ENCODE results near the gene CHAC2.

- TF ChIP-seq CTCF (conservative IDR thresholded peaks at IDR 0.05 in 1 of 2, IDR thresholded peaks at IDR 0.05 in 1 of 2; ENCODE audit: low read depth in 1 of 2, low read length in 2 of 2): no peak
- no peak for TF ChIP-seq EZH2 (IDR thresholded peaks at IDR 0.05; ENCODE audit: low read length, missing control alignments)
These were observed 45.5 kb downstream of the CHAC2 start for GRCh38 chr2:53813151-53813550.

Measured in fibroblast of lung (primary cell).